GM23248 (cell line): ENCODE data around the gene C12orf56. TPM values are rescaled to one million over a fixed set of nuclear protein-coding genes. Genes with fewer than 3 reads are reported as not detected.

ENCODE experiments used
- DNase-seq: peaks from one replicate; pipeline ENCODE4 v3.0.0-alpha.2; 2015
- H2AFZ ChIP-seq: fragments of 200-600 bp; sonication (generic); 2 replicates; pipeline ENCODE4 v1.6.1; 2016; ENCODE audit warnings: antibody characterized with exemption
- H3F3A ChIP-seq: fragments of 200-600 bp; sonication (generic); 2 replicates; pipeline ENCODE4 v1.6.1; 2016; ENCODE audit warnings: mild to moderate bottlenecking, antibody characterized with exemption, mixed run types; ENCODE audit not compliant: insufficient read depth
- H3K27ac ChIP-seq: fragments of 200-600 bp; sonication (generic); 2 replicates; pipeline ENCODE4 v1.5.1; 2016; ENCODE audit warnings: mild to moderate bottlenecking
- H3K27me3 ChIP-seq: fragments of 200-600 bp; sonication (generic); replicated peaks from 2 replicates; pipeline ENCODE4 v1.6.1; 2016; ENCODE audit warnings: mild to moderate bottlenecking; ENCODE audit not compliant: insufficient read depth
- H3K36me3 ChIP-seq: fragments of 200-600 bp; sonication (generic); 2 replicates; pipeline ENCODE4 v1.6.1; 2016; ENCODE audit warnings: low read depth, mild to moderate bottlenecking
- H3K4me1 ChIP-seq: fragments of 200-600 bp; sonication (generic); 2 replicates; pipeline ENCODE4 v1.6.1; 2016; ENCODE audit warnings: mild to moderate bottlenecking; ENCODE audit not compliant: insufficient read depth
- H3K4me2 ChIP-seq: fragments of 200-600 bp; sonication (generic); one replicate; pipeline ENCODE4 v1.6.1; 2016; ENCODE audit warnings: mild to moderate bottlenecking; ENCODE audit not compliant: unreplicated experiment
- H3K4me3 ChIP-seq: fragments of 200-600 bp; sonication (generic); 2 replicates; pipeline ENCODE4 v1.5.1; 2016; ENCODE audit warnings: mild to moderate bottlenecking
- H3K79me2 ChIP-seq: fragments of 200-600 bp; sonication (generic); 2 replicates; pipeline ENCODE4 v1.6.1; 2016; ENCODE audit warnings: mild to moderate bottlenecking; ENCODE audit not compliant: insufficient read depth
- H3K9ac ChIP-seq: fragments of 200-600 bp; sonication (generic); 2 replicates; pipeline ENCODE4 v1.6.1; 2016; ENCODE audit warnings: mild to moderate bottlenecking
- H3K9me2 ChIP-seq: fragments of 200-600 bp; sonication (generic); 2 replicates; pipeline ENCODE4 v1.6.1; 2016; ENCODE audit warnings: mixed run types, mild to moderate bottlenecking, moderate library complexity; ENCODE audit not compliant: insufficient read depth
- H3K9me3 ChIP-seq: fragments of 200-600 bp; sonication (generic); one replicate; pipeline ENCODE4 v1.6.1; 2017; ENCODE audit warnings: low read depth
- H4K20me1 ChIP-seq: fragments of 200-600 bp; sonication (generic); 2 replicates; pipeline ENCODE4 v1.6.0; 2016; ENCODE audit not compliant: insufficient read depth
- EZH2 ChIP-seq: fragments of 200-600 bp; sonication (generic); IDR thresholded peaks from 2 replicates; pipeline ENCODE4 v1.6.1; 2018; ENCODE audit warnings: antibody characterized with exemption, mild to moderate bottlenecking; ENCODE audit not compliant: insufficient read depth, poor library complexity, severe bottlenecking
- EZH2phosphoT487 ChIP-seq: fragments of 200-600 bp; sonication (generic); IDR thresholded peaks from 2 replicates; pipeline ENCODE4 v1.6.1; 2018; ENCODE audit warnings: antibody characterized with exemption, moderate library complexity, mild to moderate bottlenecking, low read depth; ENCODE audit not compliant: insufficient read depth
- WGBS, 2 experiments: methylation state at CpG; one replicate each; pipeline ENCODE4 v1.1.6; 2015 to 2017; ENCODE audit warnings: low lambda C conversion rate in 2 of 2, low coverage in 1 of 2; ENCODE audit errors: missing lambda C conversion rate in 2 of 2; 5-methylcytosine and 5-hydroxymethylcytosine counted together
- in situ Hi-C: fragments of 300-500 bp; cut with MboI; formaldehyde crosslinking; loops from 2 replicates; pipeline ENCODE4 v1.15.0; 2020
- polyA plus RNA-seq: library from polyadenylated mRNA; unstranded; fragments of >200 nt; fragmentation: Nextera tagmentation; extraction: Ambion mirVana; gene quantifications from 2 replicates; pipeline ENCODE4 v1.2.1, GENCODE V29; 2016
- total RNA-seq: library from RNA; depleted of rRNA; stranded (reverse); fragments of >200 nt; shearing (Covaris generic); gene quantifications from 2 replicates; pipeline ENCODE4 v1.2.3, GENCODE V29; 2014

Gene C12orf56
- total and polyA plus RNA-seq, 2 experiments from 2014 or later, result 0.43 to 0.90 TPM

DNA sequence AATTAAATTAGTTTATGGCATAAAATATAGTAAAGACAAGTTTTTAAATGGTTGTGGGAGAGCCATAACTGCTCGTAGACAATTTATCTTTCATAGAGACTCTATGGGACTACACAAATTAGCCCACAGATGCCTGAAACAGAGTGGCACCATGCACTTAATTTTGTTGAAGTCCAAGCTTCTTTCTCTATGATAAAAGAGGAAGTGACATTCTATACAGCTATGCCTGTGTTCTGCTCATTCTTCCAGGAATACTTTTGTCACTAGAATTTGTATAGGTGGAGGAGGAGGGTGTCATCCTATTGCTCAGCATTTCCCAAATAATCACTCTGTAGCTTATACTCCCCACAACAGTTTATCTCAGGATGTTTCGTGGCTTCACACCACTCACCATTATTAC is 124.7 kb downstream of the C12orf56 start:
- TF ChIP-seq EZH2phosphoT487, result no peak
- no peak for TF ChIP-seq EZH2
- H3K9ac ChIP-seq, result no peak overlapping the region
- DNase-seq, result no peak
- no peak overlapping the region for H2AFZ ChIP-seq
- in situ Hi-C loops, result no loop called here
- WGBS, 2 experiments, result 84 to 91% methylated on average over 2 of the region's 2 CpGs
- H3K4me2 ChIP-seq, result no peak overlapping the region
- H3K27ac ChIP-seq, result no peak overlapping the region
- H3K9me3 ChIP-seq, result no peaks in the 10 kb centered on the region
- no peaks in the 10 kb centered on the region for H3K36me3 ChIP-seq
- no peaks in the 10 kb centered on the region for H3K27me3 ChIP-seq
- H3K79me2 ChIP-seq, result no peaks in the 10 kb centered on the region
- no peaks in the 10 kb centered on the region for H4K20me1 ChIP-seq
- no peak overlapping the region for H3K4me3 ChIP-seq
- H3K9me2 ChIP-seq, result no peaks in the 10 kb centered on the region
- no peaks in the 10 kb centered on the region for H3F3A ChIP-seq
- no peaks in the 10 kb centered on the region for H3K4me1 ChIP-seq

DNA sequence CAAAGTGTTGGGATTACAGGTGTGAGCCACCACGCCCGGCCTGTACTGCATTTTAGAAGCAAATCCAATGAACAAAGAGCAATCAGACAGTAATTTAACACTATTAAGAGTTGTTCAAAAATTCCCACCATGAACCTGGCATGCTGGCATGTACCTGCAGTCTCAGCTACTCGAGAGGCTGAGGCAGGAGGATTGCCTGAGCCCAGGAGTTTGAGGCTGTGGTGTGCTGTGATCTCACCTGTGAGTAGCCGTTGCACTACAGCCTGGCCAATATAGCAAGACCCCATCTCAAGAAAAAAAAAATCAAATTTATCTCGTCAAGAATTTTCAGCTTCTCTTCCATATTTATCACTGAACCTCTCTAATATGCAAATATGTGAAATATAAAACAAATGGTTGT is 128.7 kb downstream of the C12orf56 start:
- H3K4me3 ChIP-seq, result no peak overlapping the region
- TF ChIP-seq EZH2 (no peak), EZH2phosphoT487 (no peak)
- H4K20me1 ChIP-seq, result no peaks in the 10 kb centered on the region
- H3K9me2 ChIP-seq, result no peaks in the 10 kb centered on the region
- H3K27ac ChIP-seq, result no peak overlapping the region
- H3K36me3 ChIP-seq, result no peaks in the 10 kb centered on the region
- H3K79me2 ChIP-seq, result no peaks in the 10 kb centered on the region
- 87 to 88% methylated on average over 5 of the region's 5 CpGs for WGBS, 2 experiments
- no peaks in the 10 kb centered on the region for H3K9me3 ChIP-seq
- H3F3A ChIP-seq, result no peaks in the 10 kb centered on the region
- DNase-seq, result no peak
- H3K4me1 ChIP-seq, result no peaks in the 10 kb centered on the region
- H3K4me2 ChIP-seq, result no peak overlapping the region
- no peaks in the 10 kb centered on the region for H3K27me3 ChIP-seq
- in situ Hi-C loops, result no loop called here
- no peak overlapping the region for H3K9ac ChIP-seq
- H2AFZ ChIP-seq, result no peak overlapping the region

DNA sequence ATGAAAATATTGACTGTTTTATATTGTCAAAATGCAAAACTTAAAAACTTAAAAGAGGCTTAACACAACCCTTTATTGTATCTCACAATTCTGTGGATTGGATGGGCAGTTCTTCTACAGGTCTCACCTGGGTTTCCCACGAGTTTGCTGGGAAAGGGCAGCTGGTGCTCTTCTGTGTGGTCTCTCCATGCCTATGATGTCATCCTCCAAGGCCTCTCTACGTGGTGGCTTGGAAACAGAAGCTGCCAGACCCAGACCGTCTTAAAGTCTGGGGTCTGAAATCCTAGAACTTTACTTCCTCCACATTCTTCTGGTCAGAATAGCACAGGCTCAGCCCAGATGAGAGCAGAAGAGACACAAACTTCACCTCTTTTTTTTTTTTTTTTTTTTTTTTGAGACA is 132.0 kb downstream of the C12orf56 start:
- H2AFZ ChIP-seq, result no peak overlapping the region
- H3K27ac ChIP-seq, result no peak overlapping the region
- H3K36me3 ChIP-seq, result no peaks in the 10 kb centered on the region
- no peaks in the 10 kb centered on the region for H4K20me1 ChIP-seq
- H3K4me3 ChIP-seq, result no peak overlapping the region
- TF ChIP-seq EZH2 (no peak), EZH2phosphoT487 (no peak)
- no peaks in the 10 kb centered on the region for H3K9me3 ChIP-seq
- DNase-seq, result no peak
- WGBS, 2 experiments, result 36 to 37% methylated on average over 3 of the region's 3 CpGs
- no peaks in the 10 kb centered on the region for H3F3A ChIP-seq
- no peaks in the 10 kb centered on the region for H3K79me2 ChIP-seq
- no peaks in the 10 kb centered on the region for H3K4me1 ChIP-seq
- H3K4me2 ChIP-seq, result no peak overlapping the region
- no peaks in the 10 kb centered on the region for H3K9me2 ChIP-seq
- H3K9ac ChIP-seq, result no peak overlapping the region
- H3K27me3 ChIP-seq, result no peaks in the 10 kb centered on the region
- in situ Hi-C loops, result no loop called here

DNA sequence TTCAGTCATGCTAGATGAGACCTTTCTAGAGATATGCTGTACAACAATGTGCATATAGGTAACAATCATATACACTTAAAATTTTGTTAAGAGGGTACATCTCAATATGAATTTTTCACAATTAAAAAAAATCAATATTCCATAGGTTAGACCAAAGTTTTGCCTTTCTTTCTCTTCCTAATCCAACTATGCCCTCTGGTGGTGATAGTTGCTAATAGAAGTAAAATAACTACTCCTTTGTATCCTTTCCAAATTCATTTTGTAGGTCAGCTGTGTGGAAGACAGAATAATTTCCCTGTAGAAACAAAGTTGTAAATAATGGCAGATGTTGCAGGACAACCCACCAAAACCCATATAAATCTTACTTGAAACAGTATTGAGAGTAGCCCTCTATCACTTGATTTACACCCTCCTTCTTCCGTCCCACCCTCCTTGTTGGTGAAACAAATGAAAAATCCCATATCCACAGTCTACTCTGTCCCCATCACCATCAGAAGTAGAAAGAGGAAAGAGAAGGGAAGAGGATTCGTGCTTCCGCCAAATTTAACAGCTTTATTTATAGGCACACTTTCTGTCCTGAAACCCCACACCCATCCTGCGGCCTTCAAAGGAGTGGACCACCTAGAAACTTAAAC is 134.3 kb downstream of the C12orf56 start:
- no peaks in the 10 kb centered on the region for H3K9me3 ChIP-seq
- no peaks in the 10 kb centered on the region for H3K9me2 ChIP-seq
- H3K79me2 ChIP-seq, result no peaks in the 10 kb centered on the region
- no peaks in the 10 kb centered on the region for H3K27me3 ChIP-seq
- peak; percentile 84 for DNase-seq
- in situ Hi-C loops, result no loop called here
- H4K20me1 ChIP-seq, result no peaks in the 10 kb centered on the region
- H2AFZ ChIP-seq, result peak overlapping the region; percentile 37; the same call in 1 of the 2 replicates
- WGBS, 2 experiments, result 52 to 53% methylated on average over 4 of the region's 4 CpGs
- no peak overlapping the region for H3K4me3 ChIP-seq
- H3K4me2 ChIP-seq, result no peak overlapping the region
- H3K4me1 ChIP-seq, result peaks cover 12% of the 10 kb centered on the region
- no peak overlapping the region for H3K27ac ChIP-seq
- H3F3A ChIP-seq, result peaks cover 12% of the 10 kb centered on the region
- no peak for TF ChIP-seq EZH2
- no peak for TF ChIP-seq EZH2phosphoT487
- no peaks in the 10 kb centered on the region for H3K36me3 ChIP-seq
- no peak overlapping the region for H3K9ac ChIP-seq
